GM18498 (cell line): ENCODE measurements around the gene DEAF1.

Experiments
- ATAC-seq: cut with Tn5 transposase; IDR thresholded peaks from one replicate; pipeline ENCODE4 v1.9.1; 2021; ENCODE audit warnings: mild to moderate bottlenecking, moderate library complexity; ENCODE audit not compliant: unreplicated experiment

DEAF1 gene

GRCh38 chr11:722346-722811 lies 27.4 kb upstream of the DEAF1 start:
- ATAC-seq = no peak

GRCh38 chr11:721741-722345 lies 26.8 kb upstream of the DEAF1 start:
- ATAC-seq = no peak

DNA sequence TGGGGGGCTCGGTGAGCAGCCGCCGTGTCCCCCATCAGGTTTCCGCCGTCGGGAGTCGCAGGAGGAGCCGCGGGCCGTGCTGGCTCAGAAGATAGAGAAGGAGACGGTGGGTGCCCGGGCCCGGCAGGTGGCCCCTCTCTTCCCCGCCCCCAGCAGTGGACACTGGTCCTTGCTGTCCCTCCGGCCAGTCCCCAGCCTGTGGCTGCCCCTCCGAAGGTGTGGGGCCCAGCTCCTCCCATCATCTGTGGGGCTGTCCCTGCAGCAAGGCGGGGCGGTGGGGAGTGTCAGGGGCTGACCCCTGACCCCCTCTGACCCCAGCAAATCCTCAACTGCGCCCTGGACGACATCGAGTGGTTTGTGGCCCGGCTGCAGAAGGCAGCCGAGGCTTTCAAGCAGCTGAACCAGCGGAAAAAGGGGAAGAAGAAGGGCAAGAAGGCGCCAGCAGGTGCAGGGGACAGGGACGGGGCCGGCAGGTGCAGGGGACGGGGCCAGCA lies 26.3 kb upstream of the DEAF1 start:
- ATAC-seq = no peak

GRCh38 chr11:720642-721246 lies 25.7 kb upstream of the DEAF1 start:
- no peak for ATAC-seq

DNA sequence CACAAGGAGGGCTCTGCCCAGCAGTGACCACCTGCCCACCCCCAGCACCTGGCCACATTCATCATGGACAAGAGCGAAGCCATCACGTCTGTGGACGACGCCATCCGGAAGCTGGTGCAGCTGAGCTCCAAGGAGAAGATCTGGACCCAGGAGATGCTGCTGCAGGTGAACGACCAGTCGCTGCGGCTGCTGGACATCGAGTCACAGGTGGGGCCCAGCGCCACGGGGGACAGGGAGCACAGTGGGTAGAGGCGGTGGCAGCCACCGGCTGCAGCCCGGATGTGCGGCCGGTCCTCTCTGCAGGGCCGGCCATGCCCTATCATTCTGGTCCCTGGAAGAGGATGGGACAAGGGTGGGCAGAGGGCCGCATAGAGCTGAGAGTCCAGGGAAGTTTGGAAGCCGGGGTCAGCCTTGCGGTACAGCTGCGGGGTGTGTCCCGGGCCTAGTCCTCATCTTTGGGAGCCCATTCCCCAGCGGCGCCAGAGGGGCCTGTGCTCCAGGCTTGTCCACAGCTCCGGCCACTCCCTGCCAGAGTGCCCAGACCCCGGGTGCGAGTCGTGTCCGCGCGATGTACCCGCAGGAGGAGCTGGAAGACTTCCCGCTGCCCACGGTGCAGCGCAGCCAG lies 25.1 kb upstream of the DEAF1 start:
- no peak for ATAC-seq

DNA sequence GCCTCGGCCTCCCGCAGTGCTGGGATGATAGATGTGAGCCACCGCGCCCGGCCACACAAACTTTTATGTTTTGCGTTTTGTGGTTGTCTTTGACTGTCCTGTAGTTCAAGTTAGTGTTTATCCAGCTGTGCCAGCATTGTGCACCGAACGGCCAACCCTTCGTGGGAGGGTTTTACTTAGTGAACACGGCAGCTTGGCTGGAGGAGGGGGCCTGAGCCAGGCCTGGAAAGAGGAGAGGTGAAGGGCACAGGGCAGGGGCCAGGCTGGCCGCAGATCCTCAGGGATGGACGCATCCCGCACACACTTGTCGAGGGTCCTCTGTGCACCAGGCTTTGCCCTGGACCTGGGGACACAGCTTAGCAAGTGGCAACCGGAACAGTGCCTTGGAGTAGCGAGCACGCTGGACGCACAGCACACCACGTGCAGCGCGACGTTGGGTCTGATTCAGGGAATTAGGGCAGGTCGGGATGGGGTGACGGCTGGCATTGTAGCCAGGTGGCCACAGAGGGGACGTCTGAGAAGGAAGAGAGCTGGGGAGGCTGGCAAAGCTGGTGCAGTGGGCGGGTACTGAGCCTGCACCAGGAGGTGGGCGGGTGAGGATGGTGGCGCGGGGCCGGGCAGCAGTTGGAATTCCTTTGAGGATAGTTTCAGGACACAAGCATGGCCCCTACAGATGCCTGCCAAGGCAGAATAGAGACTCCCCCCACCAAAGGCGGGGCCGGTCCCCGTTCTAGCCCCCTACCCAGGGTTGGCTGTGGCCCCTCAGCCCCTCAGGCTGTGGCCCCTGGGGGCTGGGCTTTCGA lies 24.4 kb upstream of the DEAF1 start:
- ATAC-seq = no peak

DNA sequence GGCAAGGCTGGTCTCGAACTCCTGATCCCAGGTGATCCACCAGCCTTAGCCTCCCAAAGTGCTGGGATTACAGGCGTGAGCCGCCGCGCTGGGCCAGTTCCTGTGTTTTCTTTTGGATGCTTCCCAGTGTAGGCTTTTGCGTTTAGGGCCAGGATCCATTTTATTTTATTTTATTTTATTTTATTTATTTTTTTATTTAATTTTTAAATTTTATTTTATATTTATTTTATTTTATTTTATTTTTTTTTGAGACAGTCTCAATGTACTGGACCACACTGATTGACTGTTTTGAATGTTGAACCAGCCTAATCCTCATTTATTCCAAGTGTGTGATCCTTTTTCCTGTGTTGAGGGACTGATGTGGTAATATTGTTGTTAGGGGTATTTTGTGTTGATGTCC lies 19.4 kb upstream of the DEAF1 start:
- ATAC-seq = no peak

DNA sequence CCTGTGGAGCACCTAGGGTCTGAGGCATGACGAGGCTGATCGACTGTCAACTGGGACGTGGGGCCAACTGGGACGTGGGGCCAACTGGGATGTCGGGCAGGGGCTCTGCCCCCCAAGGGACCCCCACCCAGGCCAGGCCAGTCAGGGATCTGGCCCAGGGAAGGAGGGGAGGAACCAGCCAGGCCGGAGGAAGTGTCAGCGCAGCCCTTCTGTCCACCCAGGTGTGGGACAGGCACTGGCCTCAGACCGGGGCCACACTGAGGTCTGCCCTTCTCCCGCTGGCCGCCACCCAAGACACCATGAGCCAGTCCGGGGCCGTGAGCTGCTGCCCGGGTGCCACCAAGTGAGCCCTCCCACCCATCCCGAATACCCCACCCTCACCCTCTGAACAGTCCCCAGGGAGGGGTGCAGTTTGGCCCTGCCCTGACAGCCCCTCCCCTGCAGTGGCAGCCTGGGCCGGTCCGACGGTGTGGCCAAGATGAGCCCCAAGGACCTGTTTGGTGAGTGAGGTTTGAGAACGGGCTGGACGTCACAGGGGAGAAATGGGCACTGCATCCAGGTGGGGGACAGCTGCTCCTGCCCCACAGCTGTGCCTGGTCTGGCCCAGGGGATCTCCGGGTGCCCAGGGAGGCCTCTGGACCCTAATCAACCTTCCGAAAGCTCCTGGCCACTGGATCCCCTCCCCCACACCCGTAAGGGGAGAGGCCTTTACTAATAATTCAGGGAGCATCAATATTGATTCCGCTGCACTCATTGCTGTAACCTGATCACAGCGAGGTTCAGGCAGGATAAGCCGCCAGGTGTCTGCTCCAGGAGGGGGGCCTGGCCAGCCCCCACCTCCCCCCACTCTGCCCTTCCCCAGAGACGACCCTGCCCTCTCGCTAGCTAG lies 14.3 kb upstream of the DEAF1 start:
- ATAC-seq = no peak

DNA sequence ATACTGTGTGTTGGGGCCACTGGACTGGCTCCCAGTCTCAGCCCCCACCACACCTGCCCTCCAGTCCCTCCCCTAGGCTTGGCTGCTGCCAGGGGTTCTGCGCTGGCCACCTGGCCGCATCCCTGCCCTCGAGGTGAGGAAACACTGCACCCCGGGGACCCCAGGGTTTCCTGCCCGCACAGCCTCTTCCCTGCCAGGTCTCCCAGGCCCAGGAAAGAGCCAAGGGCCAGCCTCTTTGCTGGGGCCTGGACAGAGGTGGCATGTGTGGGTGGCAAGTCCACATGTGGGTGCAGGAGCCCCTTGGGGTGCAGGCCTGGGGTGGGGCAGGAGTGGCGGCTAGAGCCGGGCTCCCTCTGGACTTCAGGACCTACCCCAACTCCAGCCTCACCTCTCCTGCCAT lies 13.5 kb upstream of the DEAF1 start:
- no peak for ATAC-seq

DNA sequence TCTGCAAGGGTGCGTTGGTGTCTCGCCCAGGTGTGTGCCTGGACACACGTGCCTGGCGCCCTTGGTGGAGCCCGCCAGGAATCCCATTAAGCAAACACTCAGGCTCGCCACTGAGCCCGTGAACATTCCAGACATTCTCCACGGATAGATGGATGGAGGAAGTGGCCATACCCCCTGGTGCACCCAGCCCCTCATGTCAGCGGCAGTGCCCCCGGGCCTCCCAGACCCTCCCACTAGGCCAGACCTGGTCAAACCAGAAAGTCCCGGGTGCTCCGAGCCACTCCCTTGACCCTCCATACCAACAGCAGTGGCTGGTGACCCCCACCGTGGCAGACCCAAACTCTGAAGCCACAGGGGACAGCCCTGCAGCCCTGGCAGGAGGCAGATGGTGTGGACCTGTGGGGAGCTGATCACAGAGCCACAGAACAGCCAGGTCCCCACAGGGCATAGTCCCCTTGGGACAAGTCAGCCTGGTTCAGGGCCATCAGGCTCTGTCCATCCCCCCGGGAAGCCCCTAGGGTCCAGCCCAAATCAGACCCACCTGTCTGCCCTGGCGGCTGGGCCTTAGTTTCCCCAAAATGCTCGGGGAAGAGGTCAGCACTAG lies 12.9 kb upstream of the DEAF1 start:
- ATAC-seq = no peak

DNA sequence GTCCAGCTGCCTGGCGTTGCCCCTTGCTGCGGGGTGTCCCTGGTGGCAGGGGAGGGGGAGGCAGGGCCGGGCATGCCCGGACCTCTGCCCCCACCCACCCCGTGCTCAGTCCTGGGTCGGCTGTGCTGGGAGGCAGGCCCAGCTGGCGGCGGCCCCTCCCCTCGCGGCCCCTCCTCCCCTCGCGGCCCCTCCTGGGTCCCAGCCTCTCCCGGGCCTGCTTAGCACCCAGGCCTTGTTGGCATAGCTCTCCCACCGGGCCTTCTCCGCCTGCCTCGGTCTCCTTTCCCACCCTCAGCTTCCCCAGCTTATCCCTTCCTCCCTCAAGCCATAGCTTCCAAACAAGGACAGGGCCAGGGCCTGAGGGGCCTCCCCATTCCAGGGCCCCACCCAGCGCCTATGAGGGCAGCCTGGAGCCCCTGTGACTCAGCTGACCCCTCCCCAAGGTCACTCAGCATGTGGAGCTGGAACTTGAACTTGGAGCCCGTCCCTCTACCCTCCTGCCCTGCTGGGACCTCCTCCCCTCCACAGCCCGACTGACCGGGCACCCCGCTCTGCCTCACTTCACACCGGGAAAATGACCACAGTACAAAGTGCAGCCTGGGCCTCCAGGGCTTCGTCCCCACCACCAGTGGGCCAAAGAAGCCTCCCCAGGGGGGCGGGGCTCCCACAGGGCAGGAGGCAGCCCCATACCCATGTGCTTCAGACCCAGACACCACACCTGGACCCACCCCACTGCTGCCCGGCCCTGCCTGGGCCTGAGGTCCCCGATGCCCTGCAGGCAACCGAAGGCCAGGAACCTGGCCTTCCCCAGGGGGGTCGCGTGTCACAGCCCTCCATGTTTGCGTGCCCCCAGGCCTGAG lies 12.2 kb upstream of the DEAF1 start:
- no peak for ATAC-seq

DNA sequence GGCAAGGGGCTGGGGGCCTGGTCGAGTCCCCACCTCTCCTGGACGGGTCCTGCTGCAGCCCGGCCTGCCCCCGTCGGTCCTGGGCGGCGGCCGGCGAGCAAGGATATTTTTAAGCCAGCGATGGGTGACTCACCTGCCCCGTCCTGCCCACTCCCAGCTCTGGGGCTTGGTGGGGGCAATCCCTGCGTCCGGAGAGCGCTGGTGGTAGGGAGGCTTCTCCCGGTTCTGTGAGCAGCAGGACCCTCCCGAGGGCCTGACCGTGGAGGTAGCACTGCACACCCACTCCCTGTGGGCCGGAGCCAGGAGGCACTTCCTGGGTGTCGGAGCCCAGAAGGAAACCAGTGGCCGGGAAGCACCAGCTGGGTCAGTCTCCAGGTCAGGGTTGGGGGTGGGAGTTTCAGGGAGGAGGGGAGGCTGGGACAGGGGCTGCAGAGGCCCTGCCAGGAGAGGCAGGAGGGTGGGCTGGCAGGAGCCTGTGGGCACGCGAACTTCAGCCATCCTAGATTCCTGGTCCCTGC lies 11.5 kb upstream of the DEAF1 start:
- no peak for ATAC-seq

- ATAC-seq = no peak
Observed at GRCh38 chr11:705646-706438, 10.8 kb upstream of the DEAF1 start, which contains the start of gene EPS8L2. TSS of gene EPS8L2 (plus strand) at chr11:706231. CDS start at chr11:709408, 3,177 bp downstream.

DNA sequence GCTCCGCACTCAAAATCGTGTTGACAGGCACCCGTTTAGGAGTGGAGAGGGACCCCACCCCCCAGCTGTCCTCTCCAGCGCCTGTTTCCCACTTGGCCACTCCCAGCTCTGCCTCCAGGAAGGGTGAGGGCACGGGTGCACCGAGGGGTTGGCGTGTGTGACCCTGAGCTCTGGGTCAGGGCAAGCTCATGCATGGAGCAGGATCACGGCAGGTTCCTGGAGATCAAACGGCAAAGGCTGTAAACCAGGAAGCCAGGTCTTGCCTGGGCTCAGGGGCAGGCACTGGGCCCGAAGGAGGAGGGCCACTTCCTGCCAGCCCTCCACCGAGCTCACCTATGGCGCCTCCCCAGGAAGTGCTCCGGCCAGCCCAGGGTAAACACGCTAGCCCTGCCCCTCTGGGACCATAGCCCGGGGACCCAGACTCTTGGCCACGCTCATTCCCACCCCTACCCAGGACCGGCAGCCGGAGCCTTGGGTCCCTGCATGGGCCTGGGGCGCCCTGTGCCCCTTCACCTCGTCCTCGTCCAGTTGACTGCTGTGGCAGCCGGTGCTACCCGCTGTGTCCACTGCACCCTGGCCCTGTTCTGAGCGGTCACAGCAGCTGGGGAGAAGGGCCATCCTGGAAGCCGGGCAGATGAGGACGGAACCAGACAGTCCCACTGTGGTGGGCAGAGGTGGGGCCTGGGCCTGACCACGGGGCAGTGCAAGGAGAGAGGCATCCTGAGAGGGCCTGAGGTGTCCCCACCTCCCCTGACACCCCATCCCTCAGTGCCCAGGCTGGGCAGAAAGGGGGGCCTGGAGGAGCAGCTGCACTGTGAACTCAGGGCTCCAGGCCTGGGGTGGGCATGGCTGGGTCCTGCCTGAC lies 10.0 kb upstream of the DEAF1 start:
- no peak for ATAC-seq

DNA sequence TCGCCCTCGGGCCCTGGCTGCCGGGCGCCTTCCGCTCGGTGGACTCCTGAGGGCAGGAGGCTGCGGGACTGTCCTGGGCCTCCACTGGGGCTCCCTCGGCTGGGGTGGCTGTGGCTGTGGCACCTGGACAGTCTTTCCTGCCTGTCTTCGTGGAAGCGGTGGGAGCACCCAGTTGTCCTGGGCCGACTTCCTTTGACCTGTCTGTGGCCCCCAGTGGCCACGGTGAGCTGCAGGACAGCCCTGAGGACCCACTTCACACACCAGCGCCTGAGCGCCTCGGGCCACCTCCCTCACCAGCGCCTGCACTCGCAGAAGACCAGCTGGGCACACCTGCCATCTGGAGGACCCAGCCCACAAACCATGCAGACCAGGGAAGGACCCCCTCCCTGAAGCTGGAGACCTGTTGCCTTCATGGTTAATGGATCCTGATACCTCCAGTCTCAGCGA lies 9.2 kb upstream of the DEAF1 start:
- no peak for ATAC-seq

GRCh38 chr11:703506-703905 lies 8.5 kb upstream of the DEAF1 start:
- no peak for ATAC-seq
